ENCODE data around the gene CCM2.
"Not testable (repeated sequence)": the region's sequence is repeated elsewhere in the genome, so short reads cannot be mapped to it uniquely, and the experiment has no call there.

Gene CCM2

DNA sequence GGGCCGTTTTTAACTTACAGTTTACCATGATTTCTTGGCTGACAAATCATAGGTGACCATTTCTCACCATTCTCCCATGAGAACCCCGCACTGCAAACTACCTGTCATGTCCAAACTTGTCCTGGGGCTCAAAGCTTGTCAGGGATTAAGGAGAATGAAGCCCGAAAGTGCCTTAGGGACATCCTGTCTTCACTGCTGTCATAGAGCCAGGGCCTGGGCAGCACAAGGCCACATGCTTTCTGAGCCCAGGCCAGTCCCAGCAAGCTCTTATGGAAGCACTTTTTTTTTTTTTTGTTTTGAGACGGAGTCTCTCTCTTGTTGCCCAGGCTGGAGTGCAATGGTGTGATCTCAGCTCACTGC lies 33.9 kb downstream of the CCM2 start:
- no peak overlapping the region for H3K4me3 ChIP-seq (ENCODE audit: low read length)
- peaks cover 17% of the 10 kb centered on the region for H3K4me1 ChIP-seq (ENCODE audit: control insufficient read depth, insufficient read depth, low read length)
- H3K36me3 ChIP-seq (ENCODE audit: insufficient read depth, low read length), result peaks cover 11% of the 10 kb centered on the region
- peak overlapping the region; percentile 22 for H3K9ac ChIP-seq (ENCODE audit: low read depth, low read length)
- no peaks in the 10 kb centered on the region for H3K9me3 ChIP-seq (replicated peaks; ENCODE audit: low read length)
- H3K4me2 ChIP-seq (ENCODE audit: low read length), result no peak overlapping the region
- H3K27me3 ChIP-seq (ENCODE audit: control insufficient read depth, insufficient read depth, low read length), result no peaks in the 10 kb centered on the region

DNA sequence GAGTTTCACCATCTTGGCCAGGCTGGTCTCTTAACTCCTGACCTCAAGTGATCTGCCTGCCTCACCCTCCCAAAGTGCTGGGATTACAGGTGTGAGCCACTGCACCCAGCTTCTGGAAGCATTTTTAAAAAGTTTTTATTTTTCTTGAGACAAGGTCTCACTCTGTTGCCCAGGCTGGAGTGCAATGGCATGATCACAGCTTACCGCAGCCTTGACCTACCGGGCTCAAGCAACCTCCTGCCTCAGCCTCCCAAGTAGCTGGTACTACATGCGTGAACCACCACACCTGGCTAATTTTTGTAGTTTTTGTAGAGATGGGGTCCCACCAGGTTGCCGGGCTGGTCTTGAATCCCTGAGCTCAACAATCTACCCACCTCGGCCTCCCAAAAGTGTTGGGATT lies 34.7 kb downstream of the CCM2 start:
- not testable (repeated sequence) for H3K4me3 ChIP-seq (ENCODE audit: low read length); H3K4me2 ChIP-seq (ENCODE audit: low read length); H3K9me3 ChIP-seq (replicated peaks; ENCODE audit: low read length); H3K9ac ChIP-seq (ENCODE audit: low read depth, low read length); H3K27me3 ChIP-seq (ENCODE audit: control insufficient read depth, insufficient read depth, low read length)
- Histone ChIP-seq H3K4me1 (ENCODE audit: control insufficient read depth, insufficient read depth, low read length) (peaks cover 17% of the 10 kb centered on the region), H3K36me3 (ENCODE audit: insufficient read depth, low read length) (peaks cover 18% of the 10 kb centered on the region)

DNA sequence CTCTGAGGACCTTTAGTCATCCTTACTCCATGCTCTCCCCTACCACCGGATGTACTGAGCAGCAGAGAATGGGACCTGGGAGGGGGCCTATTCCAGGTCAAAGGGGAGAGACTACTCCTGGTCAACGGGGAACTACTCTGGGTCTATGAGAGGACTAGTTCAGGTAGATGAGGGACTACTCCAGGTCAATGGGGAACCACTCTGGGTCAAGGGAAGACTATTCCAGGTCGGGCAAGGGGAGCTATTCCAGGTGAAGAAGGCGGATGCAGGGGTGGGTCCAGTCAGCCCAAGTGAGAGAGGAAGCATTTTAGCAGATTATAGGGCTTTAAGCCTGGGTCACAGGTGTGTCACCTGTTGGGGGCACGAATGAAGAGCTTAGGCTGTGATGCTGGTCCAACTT lies 35.4 kb downstream of the CCM2 start:
- Histone ChIP-seq H3K4me2 (ENCODE audit: low read length) (no peak overlapping the region), H3K9ac (ENCODE audit: low read depth, low read length) (no peak overlapping the region), H3K27me3 (ENCODE audit: control insufficient read depth, insufficient read depth, low read length) (no peaks in the 10 kb centered on the region), H3K4me3 (ENCODE audit: low read length) (no peak overlapping the region), H3K4me1 (ENCODE audit: control insufficient read depth, insufficient read depth, low read length) (peaks cover 17% of the 10 kb centered on the region), H3K36me3 (ENCODE audit: insufficient read depth, low read length) (peaks cover 18% of the 10 kb centered on the region), H3K9me3 (replicated peaks; ENCODE audit: low read length) (no peaks in the 10 kb centered on the region)

GRCh38 chr7:45035893-45036292 lies 35.9 kb downstream of the CCM2 start:
- no peak overlapping the region for H3K9ac ChIP-seq (ENCODE audit: low read depth, low read length)
- H3K4me1 ChIP-seq (ENCODE audit: control insufficient read depth, insufficient read depth, low read length), result peaks cover 17% of the 10 kb centered on the region
- peaks cover 18% of the 10 kb centered on the region for H3K36me3 ChIP-seq (ENCODE audit: insufficient read depth, low read length)
- H3K9me3 ChIP-seq (replicated peaks; ENCODE audit: low read length), result no peaks in the 10 kb centered on the region
- no peaks in the 10 kb centered on the region for H3K27me3 ChIP-seq (ENCODE audit: control insufficient read depth, insufficient read depth, low read length)
- no peak overlapping the region for H3K4me2 ChIP-seq (ENCODE audit: low read length)
- no peak overlapping the region for H3K4me3 ChIP-seq (ENCODE audit: low read length)

DNA sequence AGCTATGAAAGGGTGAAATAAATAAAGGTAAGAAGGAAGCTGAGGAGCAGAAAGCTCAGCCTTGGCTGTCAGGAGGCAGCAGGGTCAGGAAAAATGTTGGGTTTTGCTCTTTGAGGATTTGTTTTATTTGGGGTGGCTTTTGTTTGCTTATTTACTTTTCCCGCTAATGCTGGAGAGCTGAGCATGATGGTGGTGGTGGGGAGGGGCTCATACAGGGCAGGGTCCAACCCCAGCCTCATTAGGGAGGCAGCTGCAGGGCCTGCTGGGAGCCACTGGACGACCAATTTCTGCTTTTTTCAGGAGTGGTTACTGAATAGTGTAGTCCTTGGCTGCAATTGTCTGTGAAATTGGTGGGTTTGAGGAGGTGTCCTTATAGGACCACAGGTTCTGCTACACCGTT lies 36.3 kb downstream of the CCM2 start:
- Histone ChIP-seq H3K36me3 (ENCODE audit: insufficient read depth, low read length) (peaks cover 20% of the 10 kb centered on the region), H3K9me3 (replicated peaks; ENCODE audit: low read length) (no peaks in the 10 kb centered on the region), H3K4me3 (ENCODE audit: low read length) (no peak overlapping the region), H3K4me2 (ENCODE audit: low read length) (no peak overlapping the region), H3K27me3 (ENCODE audit: control insufficient read depth, insufficient read depth, low read length) (no peaks in the 10 kb centered on the region), H3K4me1 (ENCODE audit: control insufficient read depth, insufficient read depth, low read length) (peaks cover 17% of the 10 kb centered on the region), H3K9ac (ENCODE audit: low read depth, low read length) (no peak overlapping the region)

- H3K4me2 ChIP-seq (ENCODE audit: low read length), result no peak overlapping the region
- no peak overlapping the region for H3K4me3 ChIP-seq (ENCODE audit: low read length)
- H3K27me3 ChIP-seq (ENCODE audit: control insufficient read depth, insufficient read depth, low read length), result no peaks in the 10 kb centered on the region
- H3K4me1 ChIP-seq (ENCODE audit: control insufficient read depth, insufficient read depth, low read length), result peaks cover 17% of the 10 kb centered on the region
- H3K9me3 ChIP-seq (replicated peaks; ENCODE audit: low read length), result no peaks in the 10 kb centered on the region
- no peak overlapping the region for H3K9ac ChIP-seq (ENCODE audit: low read depth, low read length)
- H3K36me3 ChIP-seq (ENCODE audit: insufficient read depth, low read length), result peaks cover 25% of the 10 kb centered on the region
Measured at GRCh38 chr7:45036796-45037195, 36.8 kb downstream of the CCM2 start.

GRCh38 chr7:45037876-45038275 lies 37.9 kb downstream of the CCM2 start:
- peaks cover 32% of the 10 kb centered on the region for H3K36me3 ChIP-seq (ENCODE audit: insufficient read depth, low read length)
- H3K4me1 ChIP-seq (ENCODE audit: control insufficient read depth, insufficient read depth, low read length), result peaks cover 13% of the 10 kb centered on the region
- H3K27me3 ChIP-seq (ENCODE audit: control insufficient read depth, insufficient read depth, low read length), result no peaks in the 10 kb centered on the region

GRCh38 chr7:45039106-45039505 lies 39.1 kb downstream of the CCM2 start:
- Histone ChIP-seq H3K4me2 (ENCODE audit: low read length) (no peak overlapping the region), H3K9ac (ENCODE audit: low read depth, low read length) (no peak overlapping the region), H3K36me3 (ENCODE audit: insufficient read depth, low read length) (peaks cover 36% of the 10 kb centered on the region), H3K27me3 (ENCODE audit: control insufficient read depth, insufficient read depth, low read length) (no peaks in the 10 kb centered on the region), H3K9me3 (replicated peaks; ENCODE audit: low read length) (no peaks in the 10 kb centered on the region), H3K4me3 (ENCODE audit: low read length) (no peak overlapping the region), H3K4me1 (ENCODE audit: control insufficient read depth, insufficient read depth, low read length) (peaks cover under 1% of the 10 kb centered on the region)

More at GRCh38 chr7:45037876-45038275, 37.9 kb downstream of the CCM2 start:
- Histone ChIP-seq H3K9ac (ENCODE audit: low read depth, low read length) (no peak overlapping the region), H3K4me3 (ENCODE audit: low read length) (no peak overlapping the region), H3K4me2 (ENCODE audit: low read length) (no peak overlapping the region), H3K9me3 (replicated peaks; ENCODE audit: low read length) (no peaks in the 10 kb centered on the region)

DNA sequence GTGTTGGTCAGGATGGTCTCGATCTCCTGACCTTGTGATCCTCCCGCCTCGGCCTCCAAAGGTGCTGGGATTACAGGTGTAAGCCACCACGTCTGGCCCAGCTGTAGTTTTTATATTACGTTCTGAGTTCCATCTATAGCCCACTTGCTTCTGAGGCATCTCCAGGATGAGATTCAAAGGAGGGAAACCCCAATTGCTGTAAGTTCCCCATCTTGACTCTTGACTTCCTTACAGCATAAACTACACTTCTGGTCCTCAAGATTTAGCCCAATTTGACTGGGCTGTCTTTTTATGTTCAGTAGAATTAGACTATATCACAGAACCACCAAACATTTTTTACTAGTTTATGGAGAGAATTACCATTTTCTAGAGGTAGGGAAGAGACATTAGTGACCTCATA lies 44.3 kb downstream of the CCM2 start:
- Histone ChIP-seq H3K36me3 (ENCODE audit: insufficient read depth, low read length) (peaks cover 33% of the 10 kb centered on the region), H3K9me3 (replicated peaks; ENCODE audit: low read length) (no peaks in the 10 kb centered on the region), H3K4me3 (ENCODE audit: low read length) (no peak overlapping the region), H3K27me3 (ENCODE audit: control insufficient read depth, insufficient read depth, low read length) (no peaks in the 10 kb centered on the region), H3K9ac (ENCODE audit: low read depth, low read length) (no peak overlapping the region), H3K4me2 (ENCODE audit: low read length) (no peak overlapping the region), H3K4me1 (ENCODE audit: control insufficient read depth, insufficient read depth, low read length) (no peaks in the 10 kb centered on the region)

- no peak overlapping the region for H3K4me3 ChIP-seq (ENCODE audit: low read length)
- H3K9me3 ChIP-seq (replicated peaks; ENCODE audit: low read length), result no peaks in the 10 kb centered on the region
- H3K4me2 ChIP-seq (ENCODE audit: low read length), result no peak overlapping the region
- H3K4me1 ChIP-seq (ENCODE audit: control insufficient read depth, insufficient read depth, low read length), result no peaks in the 10 kb centered on the region
- H3K27me3 ChIP-seq (ENCODE audit: control insufficient read depth, insufficient read depth, low read length), result no peaks in the 10 kb centered on the region
- H3K9ac ChIP-seq (ENCODE audit: low read depth, low read length), result no peak overlapping the region
- H3K36me3 ChIP-seq (ENCODE audit: insufficient read depth, low read length), result peaks cover 27% of the 10 kb centered on the region
Measured at GRCh38 chr7:45048748-45049147, 48.7 kb downstream of the CCM2 start.

- no peaks in the 10 kb centered on the region for H3K27me3 ChIP-seq (ENCODE audit: control insufficient read depth, insufficient read depth, low read length)
- peaks cover 27% of the 10 kb centered on the region for H3K36me3 ChIP-seq (ENCODE audit: insufficient read depth, low read length)
- H3K4me3 ChIP-seq (ENCODE audit: low read length), result no peak overlapping the region
- no peaks in the 10 kb centered on the region for H3K9me3 ChIP-seq (replicated peaks; ENCODE audit: low read length)
- H3K9ac ChIP-seq (ENCODE audit: low read depth, low read length), result no peak overlapping the region
- H3K4me1 ChIP-seq (ENCODE audit: control insufficient read depth, insufficient read depth, low read length), result peaks cover 8% of the 10 kb centered on the region
- no peak overlapping the region for H3K4me2 ChIP-seq (ENCODE audit: low read length)
Measured at GRCh38 chr7:45050198-45050597, 50.2 kb downstream of the CCM2 start.

DNA sequence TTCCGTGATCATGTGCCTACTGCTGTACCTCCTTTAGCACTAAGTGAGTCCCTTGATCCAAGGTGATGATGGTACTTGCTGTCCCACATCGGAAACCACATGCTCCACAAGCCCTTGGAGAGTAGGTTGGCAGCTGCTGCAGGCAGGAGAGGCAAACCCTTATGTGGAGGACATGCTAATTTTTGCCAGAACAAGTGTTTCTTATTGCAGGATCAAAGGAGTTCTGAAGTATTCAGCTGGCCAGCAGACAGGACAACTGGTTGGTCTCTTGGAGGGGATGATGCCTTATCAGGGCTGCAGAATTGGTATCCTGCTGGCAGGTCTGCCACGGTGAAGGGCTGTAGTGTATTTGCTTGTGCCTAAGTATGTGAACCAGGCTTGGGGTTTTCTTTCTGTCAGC lies 52.0 kb downstream of the CCM2 start:
- H3K4me2 ChIP-seq (ENCODE audit: low read length), result no peak overlapping the region
- H3K4me3 ChIP-seq (ENCODE audit: low read length), result no peak overlapping the region
- peaks cover 12% of the 10 kb centered on the region for H3K4me1 ChIP-seq (ENCODE audit: control insufficient read depth, insufficient read depth, low read length)
- no peak overlapping the region for H3K9ac ChIP-seq (ENCODE audit: low read depth, low read length)
- H3K9me3 ChIP-seq (replicated peaks; ENCODE audit: low read length), result no peaks in the 10 kb centered on the region
- H3K36me3 ChIP-seq (ENCODE audit: insufficient read depth, low read length), result peaks cover 27% of the 10 kb centered on the region
- H3K27me3 ChIP-seq (ENCODE audit: control insufficient read depth, insufficient read depth, low read length), result no peaks in the 10 kb centered on the region

Data from skeletal muscle satellite cell (primary cell).